ENCODE data around the gene OR14C36.
"Not testable (repeated sequence)": the region's sequence is repeated elsewhere in the genome, so short reads cannot be mapped to it uniquely, and the experiment has no call there.

Gene OR14C36

GRCh38 chr1:248348475-248348874, at the start of gene OR14C36:
TSS of gene OR14C36 (plus strand) at chr1:248348775. CDS start at chr1:248348775, 0 bp downstream.
- Mint-ChIP-seq H3K27me3 (ENCODE audit: low read depth) (no peaks in the 10 kb centered on the region), H3K27ac (no peak within 1 kb of the TSS), H3K36me3 (ENCODE audit: low read depth) (no peaks in the 10 kb centered on the region), H3K9me3 (no peaks in the 10 kb centered on the region), H3K4me1 (ENCODE audit: low read depth) (no peaks in the 10 kb centered on the region), H3K4me3 (no peak within 1 kb of the TSS)

- H3K9me3 Mint-ChIP-seq: no peaks in the 10 kb centered on the region
- no peak within 1 kb of the TSS for H3K27ac Mint-ChIP-seq
- H3K36me3 Mint-ChIP-seq (ENCODE audit: low read depth): no peaks in the 10 kb centered on the region
- H3K4me1 Mint-ChIP-seq (ENCODE audit: low read depth): no peaks in the 10 kb centered on the region
- H3K27me3 Mint-ChIP-seq (ENCODE audit: low read depth): no peaks in the 10 kb centered on the region
- no peak within 1 kb of the TSS for H3K4me3 Mint-ChIP-seq
Observed at GRCh38 chr1:248303324-248303723, 45.3 kb upstream of the OR14C36 start, which contains the start of gene OR2T12. TSS of gene OR2T12 (minus strand) at chr1:248303424. CDS start at chr1:248295578, 7,846 bp downstream.

GRCh38 chr1:248305672-248306071, 42.9 kb upstream of the OR14C36 start:
- not testable (repeated sequence) for H3K4me1 Mint-ChIP-seq (ENCODE audit: low read depth); H3K4me3 Mint-ChIP-seq; H3K27ac Mint-ChIP-seq; H3K27me3 Mint-ChIP-seq (ENCODE audit: low read depth); H3K9me3 Mint-ChIP-seq; H3K36me3 Mint-ChIP-seq (ENCODE audit: low read depth)

- Mint-ChIP-seq H3K27me3 (ENCODE audit: low read depth) (no peaks in the 10 kb centered on the region), H3K4me1 (ENCODE audit: low read depth) (no peaks in the 10 kb centered on the region), H3K4me3 (no peak overlapping the region), H3K9me3 (no peaks in the 10 kb centered on the region), H3K27ac (no peak overlapping the region), H3K36me3 (ENCODE audit: low read depth) (no peaks in the 10 kb centered on the region)
Observed at GRCh38 chr1:248306103-248306502, 42.5 kb upstream of the OR14C36 start.

GRCh38 chr1:248306740-248307139, 41.8 kb upstream of the OR14C36 start:
- H3K27me3 Mint-ChIP-seq (ENCODE audit: low read depth); H3K4me1 Mint-ChIP-seq (ENCODE audit: low read depth); H3K27ac Mint-ChIP-seq; H3K4me3 Mint-ChIP-seq; H3K36me3 Mint-ChIP-seq (ENCODE audit: low read depth); H3K9me3 Mint-ChIP-seq: not testable (repeated sequence)

- Mint-ChIP-seq H3K27ac (no peak overlapping the region), H3K4me3 (no peak overlapping the region), H3K27me3 (ENCODE audit: low read depth) (no peaks in the 10 kb centered on the region), H3K36me3 (ENCODE audit: low read depth) (no peaks in the 10 kb centered on the region), H3K4me1 (ENCODE audit: low read depth) (no peaks in the 10 kb centered on the region), H3K9me3 (peaks cover 9% of the 10 kb centered on the region)
Observed at GRCh38 chr1:248316796-248317195, 31.8 kb upstream of the OR14C36 start.

GRCh38 chr1:248324468-248324867, 24.1 kb upstream of the OR14C36 start, which contains the start of gene OR2M7:
TSS of gene OR2M7 (minus strand) at chr1:248324568. CDS start at chr1:248324568, 0 bp downstream.
- H3K27me3 Mint-ChIP-seq (ENCODE audit: low read depth): no peaks in the 10 kb centered on the region
- no peaks in the 10 kb centered on the region for H3K4me1 Mint-ChIP-seq (ENCODE audit: low read depth)
- H3K9me3 Mint-ChIP-seq: no peaks in the 10 kb centered on the region
- H3K36me3 Mint-ChIP-seq (ENCODE audit: low read depth): no peaks in the 10 kb centered on the region
- no peak within 1 kb of the TSS for H3K4me3 Mint-ChIP-seq
- no peak within 1 kb of the TSS for H3K27ac Mint-ChIP-seq

GRCh38 chr1:248343451-248343850, 5.1 kb upstream of the OR14C36 start:
- H3K36me3 Mint-ChIP-seq (ENCODE audit: low read depth): no peaks in the 10 kb centered on the region
- no peak overlapping the region for H3K4me3 Mint-ChIP-seq
- H3K9me3 Mint-ChIP-seq: no peaks in the 10 kb centered on the region
- H3K27me3 Mint-ChIP-seq (ENCODE audit: low read depth): no peaks in the 10 kb centered on the region
- H3K4me1 Mint-ChIP-seq (ENCODE audit: low read depth): no peaks in the 10 kb centered on the region
- H3K27ac Mint-ChIP-seq: no peak overlapping the region

- Mint-ChIP-seq H3K27me3 (ENCODE audit: low read depth) (no peaks in the 10 kb centered on the region), H3K4me3 (no peak overlapping the region), H3K36me3 (ENCODE audit: low read depth) (no peaks in the 10 kb centered on the region), H3K9me3 (no peaks in the 10 kb centered on the region), H3K27ac (no peak overlapping the region), H3K4me1 (ENCODE audit: low read depth) (no peaks in the 10 kb centered on the region)
Observed at GRCh38 chr1:248359415-248359814, 10.8 kb downstream of the OR14C36 start.

GRCh38 chr1:248361121-248361715, 12.6 kb downstream of the OR14C36 start, which contains the start of gene OR2T4:
TSS of gene OR2T4 (plus strand) at chr1:248361665. CDS start at chr1:248361665, 0 bp downstream.
- Mint-ChIP-seq H3K9me3 (no peaks in the 10 kb centered on the region), H3K27me3 (ENCODE audit: low read depth) (no peaks in the 10 kb centered on the region), H3K4me1 (ENCODE audit: low read depth) (no peaks in the 10 kb centered on the region), H3K36me3 (ENCODE audit: low read depth) (no peaks in the 10 kb centered on the region), H3K4me3 (no peak within 1 kb of the TSS), H3K27ac (no peak within 1 kb of the TSS)

- Mint-ChIP-seq H3K4me3 (no peak overlapping the region), H3K27ac (no peak overlapping the region), H3K9me3 (no peaks in the 10 kb centered on the region), H3K4me1 (ENCODE audit: low read depth) (no peaks in the 10 kb centered on the region), H3K27me3 (ENCODE audit: low read depth) (no peaks in the 10 kb centered on the region), H3K36me3 (ENCODE audit: low read depth) (no peaks in the 10 kb centered on the region)
Observed at GRCh38 chr1:248366609-248367008, 18.0 kb downstream of the OR14C36 start.

GRCh38 chr1:248372394-248372793, 23.8 kb downstream of the OR14C36 start:
- H3K4me3 Mint-ChIP-seq: no peak overlapping the region
- H3K9me3 Mint-ChIP-seq: no peaks in the 10 kb centered on the region
- H3K36me3 Mint-ChIP-seq (ENCODE audit: low read depth): no peaks in the 10 kb centered on the region
- H3K27ac Mint-ChIP-seq: no peak overlapping the region
- H3K27me3 Mint-ChIP-seq (ENCODE audit: low read depth): no peaks in the 10 kb centered on the region
- no peaks in the 10 kb centered on the region for H3K4me1 Mint-ChIP-seq (ENCODE audit: low read depth)

- H3K4me3 Mint-ChIP-seq: no peak overlapping the region
- no peaks in the 10 kb centered on the region for H3K27me3 Mint-ChIP-seq (ENCODE audit: low read depth)
- H3K4me1 Mint-ChIP-seq (ENCODE audit: low read depth): no peaks in the 10 kb centered on the region
- no peaks in the 10 kb centered on the region for H3K36me3 Mint-ChIP-seq (ENCODE audit: low read depth)
- H3K9me3 Mint-ChIP-seq: no peaks in the 10 kb centered on the region
- no peak overlapping the region for H3K27ac Mint-ChIP-seq
Observed at GRCh38 chr1:248373761-248374160, 25.2 kb downstream of the OR14C36 start.

GRCh38 chr1:248375446-248375845, 26.9 kb downstream of the OR14C36 start, which contains the start of gene OR2T6:
TSS of gene OR2T6 (plus strand) at chr1:248375746. CDS start at chr1:248387609, 11,863 bp downstream.
- H3K27ac Mint-ChIP-seq: no peak within 1 kb of the TSS
- H3K9me3 Mint-ChIP-seq: no peaks in the 10 kb centered on the region
- H3K4me3 Mint-ChIP-seq: no peak within 1 kb of the TSS
- H3K27me3 Mint-ChIP-seq (ENCODE audit: low read depth): no peaks in the 10 kb centered on the region
- H3K36me3 Mint-ChIP-seq (ENCODE audit: low read depth): no peaks in the 10 kb centered on the region
- H3K4me1 Mint-ChIP-seq (ENCODE audit: low read depth): no peaks in the 10 kb centered on the region

GRCh38 chr1:248376916-248377315, 28.3 kb downstream of the OR14C36 start:
- Mint-ChIP-seq H3K9me3 (no peaks in the 10 kb centered on the region), H3K36me3 (ENCODE audit: low read depth) (no peaks in the 10 kb centered on the region), H3K27ac (no peak overlapping the region), H3K4me1 (ENCODE audit: low read depth) (no peaks in the 10 kb centered on the region), H3K27me3 (ENCODE audit: low read depth) (no peaks in the 10 kb centered on the region), H3K4me3 (no peak overlapping the region)

All from T-helper 1 cell treated with Interleukin-12 subunit alpha and Interleukin-12 subunit beta and Interleukin-4 antibody, amounts not matched to agents 30 μg/mL and 1 μg/mL, for 36 hours (primary cell).